HEK293 (cell line): ENCODE data around the gene MACF1.
A peak's percentile ranks its signal among the peaks of the same experiment; 100 is the strongest.

Source experiments
- CTCF ChIA-PET: fragments of 350-600 bp; formaldehyde crosslinking; extraction: SDS; loops from one replicate; lab custom pipeline; 2021; ENCODE audit warnings: antibody characterized with exemption; lab: Yijun Ruan, JAX
- POLR2A ChIA-PET: fragments of 300-600 bp; formaldehyde crosslinking; extraction: SDS; loops from one replicate; lab custom pipeline; 2020; ENCODE audit warnings: antibody characterized with exemption, inconsistent platforms; lab: Yijun Ruan, JAX
- H3K27ac ChIP-seq: fragments of 200-500 bp; sonication (Bioruptor generic); 2 replicates; pipeline ENCODE4 v1.5.1; 2014; ENCODE audit warnings: low read depth, low read length, control low read depth, inconsistent platforms; ENCODE audit errors: extremely low read depth
- H3K36me3 ChIP-seq, 2 experiments: fragments of 200-500 bp in 1 of 2; sonication (Bioruptor generic) in 1 of 2; 1 replicate in 1 of 2; 2 replicates in 1 of 2; pipeline ENCODE4 v1.5.1; 2014 to 2017; ENCODE audit warnings: inconsistent platforms in 2 of 2, low read length in 2 of 2; ENCODE audit not compliant: control insufficient read depth in 2 of 2, insufficient read depth in 1 of 2
- H3K4me1 ChIP-seq: fragments of 200-500 bp; sonication (Bioruptor generic); 2 replicates; pipeline ENCODE4 v1.5.1; 2014; ENCODE audit warnings: mild to moderate bottlenecking, low read length, inconsistent platforms; ENCODE audit not compliant: control insufficient read depth, insufficient read depth
- H3K4me3 ChIP-seq: 2 replicates; pipeline ENCODE4 v1.5.1; 2011; ENCODE audit warnings: low read depth, mild to moderate bottlenecking, control low read depth, low read length, moderate library complexity
- H3K9me3 ChIP-seq: fragments of 200-500 bp; sonication (Bioruptor generic); 2 replicates; pipeline ENCODE4 v1.5.1; 2014; ENCODE audit warnings: low read depth, low read length, inconsistent platforms; ENCODE audit not compliant: control insufficient read depth, insufficient read depth
- AEBP2 ChIP-seq: fragments of 450-650 bp; formaldehyde crosslinking; IDR thresholded peaks from 2 replicates; pipeline ENCODE4 v1.5.1; 2016; ENCODE audit warnings: missing biosample characterization, missing genetic modification characterization, borderline replicate concordance
- BCL11A ChIP-seq: fragments of 450-650 bp; formaldehyde crosslinking; IDR thresholded peaks from 2 replicates; pipeline ENCODE4 v1.5.1; 2016; ENCODE audit warnings: low read depth, missing biosample characterization, missing genetic modification characterization
- BCL11B ChIP-seq: fragments of 450-650 bp; formaldehyde crosslinking; IDR thresholded peaks from 2 replicates; pipeline ENCODE4 v1.5.1; 2016; ENCODE audit warnings: low read depth, missing biosample characterization, missing genetic modification characterization
- BCL6B ChIP-seq: fragments of 450-650 bp; formaldehyde crosslinking; IDR thresholded peaks from 2 replicates; pipeline ENCODE4 v1.5.1; 2017; ENCODE audit warnings: missing biosample characterization, missing genetic modification characterization
- CTCF ChIP-seq: fragments of 450-650 bp; formaldehyde crosslinking; IDR thresholded peaks from 2 replicates; pipeline ENCODE4 v1.5.1; 2016; ENCODE audit warnings: missing biosample characterization, missing genetic modification characterization
- KLF16 ChIP-seq: fragments of 450-650 bp; formaldehyde crosslinking; IDR thresholded peaks from 2 replicates; pipeline ENCODE4 v1.5.1; 2017; ENCODE audit warnings: missing biosample characterization, missing genetic modification characterization
- SALL2 ChIP-seq: fragments of 450-650 bp; formaldehyde crosslinking; IDR thresholded peaks from 2 replicates; pipeline ENCODE4 v1.5.0; 2017; ENCODE audit warnings: missing biosample characterization, mild to moderate bottlenecking, missing genetic modification characterization, borderline replicate concordance
- TSHZ1 ChIP-seq: fragments of 450-650 bp; formaldehyde crosslinking; IDR thresholded peaks from 2 replicates; pipeline ENCODE4 v1.5.1; 2016; ENCODE audit warnings: missing biosample characterization, missing genetic modification characterization, borderline replicate concordance
- ZBTB7A ChIP-seq: fragments of 450-650 bp; formaldehyde crosslinking; IDR thresholded peaks from 2 replicates; pipeline ENCODE4 v1.5.1; 2016; ENCODE audit warnings: low read depth, missing biosample characterization, missing genetic modification characterization
- ZNF10 ChIP-seq: fragments of 450-650 bp; formaldehyde crosslinking; IDR thresholded peaks from 2 replicates; pipeline ENCODE4 v1.5.1; 2017; ENCODE audit warnings: missing biosample characterization, missing genetic modification characterization
- ZNF19 ChIP-seq: fragments of 450-650 bp; formaldehyde crosslinking; IDR thresholded peaks from 2 replicates; pipeline ENCODE4; 2016; ENCODE audit warnings: missing biosample characterization, missing genetic modification characterization, low read depth
- ZNF239 ChIP-seq: fragments of 450-650 bp; formaldehyde crosslinking; IDR thresholded peaks from 2 replicates; pipeline ENCODE4 v1.5.1; 2016; ENCODE audit warnings: missing biosample characterization, missing genetic modification characterization
- ZNF394 ChIP-seq: fragments of 450-650 bp; formaldehyde crosslinking; IDR thresholded peaks from 2 replicates; pipeline ENCODE4 v1.5.1; 2016; ENCODE audit warnings: missing biosample characterization, missing genetic modification characterization, mild to moderate bottlenecking, moderate library complexity, borderline replicate concordance
- ZNF521 ChIP-seq: fragments of 450-650 bp; formaldehyde crosslinking; IDR thresholded peaks from 2 replicates; pipeline ENCODE4 v1.5.1; 2017; ENCODE audit warnings: missing biosample characterization, mild to moderate bottlenecking, missing genetic modification characterization
- ZNF558 ChIP-seq: fragments of 450-650 bp; formaldehyde crosslinking; IDR thresholded peaks from 2 replicates; pipeline ENCODE4 v1.5.1; 2016; ENCODE audit warnings: missing biosample characterization, missing genetic modification characterization
- ZNF600 ChIP-seq: fragments of 450-650 bp; formaldehyde crosslinking; IDR thresholded peaks from 2 replicates; pipeline ENCODE4 v1.5.1; 2016; ENCODE audit warnings: missing biosample characterization, missing genetic modification characterization
- ZNF670 ChIP-seq: fragments of 450-650 bp; formaldehyde crosslinking; IDR thresholded peaks from 2 replicates; pipeline ENCODE4 v1.5.1; 2016; ENCODE audit warnings: missing biosample characterization, missing genetic modification characterization, low read depth
- ZSCAN16 ChIP-seq: fragments of 450-650 bp; formaldehyde crosslinking; IDR thresholded peaks from 2 replicates; pipeline ENCODE4 v1.5.1; 2016; ENCODE audit warnings: missing biosample characterization, missing genetic modification characterization
- ZSCAN23 ChIP-seq: fragments of 450-650 bp; formaldehyde crosslinking; IDR thresholded peaks from 2 replicates; pipeline ENCODE4 v1.5.1; 2016; ENCODE audit warnings: missing biosample characterization, missing genetic modification characterization
- ZSCAN30 ChIP-seq: fragments of 450-650 bp; IDR thresholded peaks from 2 replicates; pipeline ENCODE4 v1.5.1; 2018; ENCODE audit warnings: missing biosample characterization, mild to moderate bottlenecking, missing genetic modification characterization, moderate library complexity
- ZXDB ChIP-seq: fragments of 450-650 bp; formaldehyde crosslinking; IDR thresholded peaks from 2 replicates; pipeline ENCODE4 v1.5.1; 2016; ENCODE audit warnings: missing biosample characterization, missing genetic modification characterization

Gene MACF1

GRCh38 chr1:39378377-39378776 is 173.9 kb downstream of the MACF1 start:
- H3K4me1 ChIP-seq, result no peaks in the 10 kb centered on the region
- TF ChIP-seq ZSCAN30 (tag by site-specific recombination) (peak; percentile 28; the same call in 1 of the 2 replicates), BCL11B (no peak), TSHZ1 (tag by site-specific recombination) (no peak), CTCF (tag by site-specific recombination) (peak; percentile 37; the same call in 1 of the 2 replicates)
- TF ChIP-seq, all 188 proteins: peak for 2
- H3K36me3 ChIP-seq, result peaks cover 31 to 52% of the 10 kb centered on the region in 2 experiments
- H3K4me3 ChIP-seq, result no peak overlapping the region
- ChIA-PET POLR2A (no interaction called here), CTCF (interaction anchor here (0.6 to 2.6 kb wide), 22 partner anchors 9 to 280 kb away, joined by 3 to 18 read pairs (median 6); no protein-coding TSS in a partner anchor)
- H3K27ac ChIP-seq, result no peak overlapping the region
- H3K9me3 ChIP-seq, result no peaks in the 10 kb centered on the region

GRCh38 chr1:39379187-39379586 is 174.7 kb downstream of the MACF1 start:
- no peak overlapping the region for H3K4me3 ChIP-seq
- H3K4me1 ChIP-seq, result no peaks in the 10 kb centered on the region
- H3K9me3 ChIP-seq, result no peaks in the 10 kb centered on the region
- CTCF ChIA-PET, result interaction anchor here (1.5 to 2.6 kb wide), 9 partner anchors 8 to 280 kb away, joined by 3 to 18 read pairs (median 12); no protein-coding TSS in a partner anchor
- H3K36me3 ChIP-seq, result peaks cover 28 to 56% of the 10 kb centered on the region in 2 experiments
- no peak overlapping the region for H3K27ac ChIP-seq
- POLR2A ChIA-PET, result no interaction called here
- TF ChIP-seq ZNF19 (tag by site-specific recombination), result no peak
- no peak for TF ChIP-seq AEBP2 (tag by site-specific recombination)
- no peak for TF ChIP-seq BCL6B (tag by site-specific recombination)
- no peak for TF ChIP-seq ZXDB (tag by site-specific recombination)
- no peak for TF ChIP-seq SALL2 (tag by site-specific recombination)
- no peak for TF ChIP-seq ZNF670 (tag by site-specific recombination)
- TF ChIP-seq ZNF239, result no peak
- no peak for TF ChIP-seq ZNF558 (tag by site-specific recombination)
- no peak for TF ChIP-seq ZSCAN23 (tag by site-specific recombination)
- no peak for TF ChIP-seq BCL11A (tag by site-specific recombination)
- no peak for TF ChIP-seq ZNF394 (tag by site-specific recombination)
- no peak for TF ChIP-seq ZNF521 (tag by site-specific recombination)
- TF ChIP-seq ZSCAN16 (tag by site-specific recombination), result no peak
- no peak for TF ChIP-seq KLF16 (tag by site-specific recombination)
- no peak for TF ChIP-seq ZBTB7A
- TF ChIP-seq ZNF10 (tag by site-specific recombination), result no peak
- no peak for TF ChIP-seq ZNF600
- TF ChIP-seq TSHZ1 (tag by site-specific recombination), result no peak
- TF ChIP-seq ZSCAN30 (tag by site-specific recombination), result no peak
- TF ChIP-seq, all 188 proteins: peak for 0
